Measurements from ENCODE around the gene RNF8. TPM values are rescaled to one million over a fixed set of nuclear protein-coding genes. Genes with fewer than 3 reads are reported as not detected.

RNF8 gene
- total and polyA plus RNA-seq, 2 donors (not counting 3 experiments of a cell fraction or from before 2014, with no cell fraction given): 16.6 to 27.3 TPM

DNA sequence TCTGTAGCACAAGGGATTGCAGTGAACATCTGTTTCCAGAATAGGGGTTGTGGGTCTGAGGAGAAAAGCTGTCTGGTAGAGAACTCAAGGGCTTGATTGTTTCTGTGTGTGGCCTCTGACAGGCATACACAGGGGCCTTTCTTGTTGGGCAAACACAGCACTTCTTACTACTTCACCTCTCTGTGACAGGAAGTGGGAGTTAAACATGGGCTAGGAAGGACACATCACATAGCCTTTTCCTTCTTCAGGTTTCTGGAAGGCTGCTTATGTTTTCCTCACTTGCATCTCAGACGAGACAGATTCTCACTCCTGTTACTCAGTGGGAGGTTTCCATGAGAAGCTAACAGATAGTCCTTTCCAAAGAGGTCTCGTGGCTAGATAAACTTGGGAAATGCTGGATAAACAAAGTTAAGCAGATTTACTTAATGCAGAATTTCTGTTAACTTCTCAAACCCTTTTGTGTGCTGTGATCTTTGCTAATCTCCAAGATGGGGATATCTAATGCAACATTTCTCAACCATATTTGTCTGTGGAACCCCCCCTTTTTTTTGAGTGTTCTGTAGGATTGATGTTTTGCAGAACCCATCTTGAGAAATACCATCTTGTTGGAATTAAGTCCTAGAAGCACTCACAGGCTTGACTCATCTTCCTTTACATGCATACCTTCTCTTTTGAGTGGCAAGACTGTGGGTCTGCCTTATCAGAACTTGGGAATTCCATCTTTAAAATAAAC lies 41.9 kb upstream of the RNF8 start:
- TF ChIP-seq JUN (IDR thresholded peaks at IDR 0.05; ENCODE audit: borderline replicate concordance, insufficient read depth, insufficient read length, low read depth): no peak
- Histone ChIP-seq H3K4me1 (ENCODE audit: control insufficient read depth, extremely low read depth, insufficient read depth, low read length) (no peaks in the 10 kb centered on the region), H3K9ac (replicated peaks; ENCODE audit: extremely low read depth, insufficient read depth, low read length) (no peak overlapping the region), H3K4me3 (replicated peaks in 1 of 3; ENCODE audit: insufficient read depth in 1 of 3, low read depth in 1 of 3, low read length in 3 of 3) (no peak overlapping the region), H3K4me2 (ENCODE audit: insufficient read depth, low read length) (no peak overlapping the region), H3K9me1 (replicated peaks; ENCODE audit: control insufficient read depth, extremely low read depth, insufficient read depth, low read length) (no peaks in the 10 kb centered on the region), H3K9me3 (replicated peaks; ENCODE audit: control insufficient read depth, insufficient read depth, low read length) (no peaks in the 10 kb centered on the region), H2AFZ (ENCODE audit: low read depth, low read length) (no peak overlapping the region), H3K36me3 (ENCODE audit: control insufficient read depth in 2 of 2, extremely low read depth in 1 of 2, insufficient read depth in 2 of 2, low read length in 2 of 2) (peaks cover 0 to 20% of the 10 kb centered on the region in 2 experiments), H3K27ac (ENCODE audit: insufficient read depth, low read depth, low read length) (no peak overlapping the region), H4K20me1 (replicated peaks; ENCODE audit: control insufficient read depth, extremely low read depth, insufficient read depth, low read length) (no peaks in the 10 kb centered on the region), H3K27me3 (ENCODE audit: control insufficient read depth in 2 of 2, insufficient read depth in 2 of 2, low read length in 2 of 2) (no peaks in the 10 kb centered on the region), H3K79me2 (ENCODE audit: control insufficient read depth, insufficient read depth, low read length) (no peaks in the 10 kb centered on the region)
- no TSS peak for BruUV-seq (replicated peaks)
- POLR2A ChIA-PET: no interaction called here
- FAIRE-seq: peak; percentile 69
- no peak for DNase-seq (ENCODE audit: low read depth, low spot score)
- dilution Hi-C loops (cut with MboI; ENCODE audit: extremely low pct_ligation_motif_present, low sequenced_read_pairs) (no loop called here), intact Hi-C loops (cut with micrococcal nuclease) (loop anchor here (10.0 kb wide), 1 partner anchor 287 kb away; no protein-coding TSS in a partner anchor)
- CTCF ChIA-PET: interaction anchor here (1.0 kb wide), 1 partner anchor 9 kb away, joined by 3 read pairs; no protein-coding TSS in a partner anchor

DNA sequence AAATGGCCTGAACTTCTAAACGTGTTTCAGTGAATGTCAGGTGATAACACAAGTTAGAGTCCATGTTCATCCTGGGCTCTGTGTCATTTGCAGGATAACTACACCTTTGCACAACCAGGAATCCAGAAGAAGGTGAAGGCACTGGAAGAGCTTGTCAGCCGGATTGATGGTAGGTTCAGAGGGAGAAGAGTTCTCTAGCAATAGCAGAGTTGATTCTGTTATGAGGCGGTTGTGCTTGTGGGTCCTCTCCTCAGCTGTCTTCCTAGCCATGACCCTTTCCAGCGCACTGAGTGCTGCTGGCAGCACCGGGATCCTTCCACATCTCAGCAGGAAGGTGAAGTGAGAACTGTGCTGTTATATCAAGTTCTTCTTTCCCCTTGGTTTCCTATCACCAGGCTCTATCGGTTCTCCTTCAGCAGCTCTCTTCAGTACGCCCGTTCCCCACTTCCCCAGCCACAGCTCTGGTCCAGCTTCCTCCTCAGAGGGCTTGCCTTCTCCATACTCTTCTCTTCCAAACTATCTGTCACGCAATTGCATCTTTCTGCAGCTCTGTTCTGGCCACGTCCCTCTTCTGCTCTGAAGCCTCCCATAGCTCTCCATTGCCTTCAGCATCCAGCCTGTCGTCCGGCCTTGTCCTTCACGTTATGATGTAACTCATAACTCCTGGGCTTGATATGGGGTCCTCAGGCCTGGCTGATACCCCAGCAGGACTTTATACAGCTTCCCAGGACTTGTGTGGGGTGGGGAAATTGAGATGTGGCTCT lies 39.9 kb upstream of the RNF8 start:
- TF ChIP-seq, protein P1, sequence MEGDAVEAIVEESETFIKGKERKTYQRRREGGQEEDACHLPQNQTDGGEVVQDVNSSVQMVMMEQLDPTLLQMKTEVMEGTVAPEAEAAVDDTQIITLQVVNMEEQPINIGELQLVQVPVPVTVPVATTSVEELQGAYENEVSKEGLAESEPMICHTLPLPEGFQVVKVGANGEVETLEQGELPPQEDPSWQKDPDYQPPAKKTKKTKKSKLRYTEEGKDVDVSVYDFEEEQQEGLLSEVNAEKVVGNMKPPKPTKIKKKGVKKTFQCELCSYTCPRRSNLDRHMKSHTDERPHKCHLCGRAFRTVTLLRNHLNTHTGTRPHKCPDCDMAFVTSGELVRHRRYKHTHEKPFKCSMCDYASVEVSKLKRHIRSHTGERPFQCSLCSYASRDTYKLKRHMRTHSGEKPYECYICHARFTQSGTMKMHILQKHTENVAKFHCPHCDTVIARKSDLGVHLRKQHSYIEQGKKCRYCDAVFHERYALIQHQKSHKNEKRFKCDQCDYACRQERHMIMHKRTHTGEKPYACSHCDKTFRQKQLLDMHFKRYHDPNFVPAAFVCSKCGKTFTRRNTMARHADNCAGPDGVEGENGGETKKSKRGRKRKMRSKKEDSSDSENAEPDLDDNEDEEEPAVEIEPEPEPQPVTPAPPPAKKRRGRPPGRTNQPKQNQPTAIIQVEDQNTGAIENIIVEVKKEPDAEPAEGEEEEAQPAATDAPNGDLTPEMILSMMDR (IDR thresholded peaks at IDR 0.05; ENCODE audit: extremely low read depth in 1 of 2, insufficient read depth in 1 of 2, low read depth in 1 of 2, low read length in 2 of 2): no peak
- TF ChIP-seq JUN (IDR thresholded peaks at IDR 0.05; ENCODE audit: borderline replicate concordance, insufficient read depth, insufficient read length, low read depth) (no peak), MAX (IDR thresholded peaks at IDR 0.05; ENCODE audit: insufficient read depth, insufficient read length) (no peak), MYC (IDR thresholded peaks at IDR 0.05; ENCODE audit: low read depth, low read length) (no peak), POLR2AphosphoS5 (IDR thresholded peaks at IDR 0.05; ENCODE audit: insufficient read depth, low read depth, low read length) (no peak)
- FAIRE-seq: no peak
- Histone ChIP-seq H3K27me3 (ENCODE audit: control insufficient read depth in 2 of 2, insufficient read depth in 2 of 2, low read length in 2 of 2) (no peaks in the 10 kb centered on the region), H3K4me2 (ENCODE audit: insufficient read depth, low read length) (no peak overlapping the region), H2AFZ (ENCODE audit: low read depth, low read length) (no peak overlapping the region), H3K9me3 (replicated peaks; ENCODE audit: control insufficient read depth, insufficient read depth, low read length) (no peaks in the 10 kb centered on the region), H3K9ac (replicated peaks; ENCODE audit: extremely low read depth, insufficient read depth, low read length) (no peak overlapping the region), H3K36me3 (ENCODE audit: control insufficient read depth in 2 of 2, extremely low read depth in 1 of 2, insufficient read depth in 2 of 2, low read length in 2 of 2) (peaks cover 0 to 32% of the 10 kb centered on the region in 2 experiments), H3K79me2 (ENCODE audit: control insufficient read depth, insufficient read depth, low read length) (no peaks in the 10 kb centered on the region), H3K9me1 (replicated peaks; ENCODE audit: control insufficient read depth, extremely low read depth, insufficient read depth, low read length) (no peaks in the 10 kb centered on the region), H3K4me3 (replicated peaks in 1 of 3; ENCODE audit: insufficient read depth in 1 of 3, low read depth in 1 of 3, low read length in 3 of 3) (no peak overlapping the region), H4K20me1 (replicated peaks; ENCODE audit: control insufficient read depth, extremely low read depth, insufficient read depth, low read length) (no peaks in the 10 kb centered on the region), H3K27ac (ENCODE audit: insufficient read depth, low read depth, low read length) (peak overlapping the region; percentile 34), H3K4me1 (ENCODE audit: control insufficient read depth, extremely low read depth, insufficient read depth, low read length) (no peaks in the 10 kb centered on the region)
- intact Hi-C loops (cut with micrococcal nuclease): loop anchor here (2.0 to 10.0 kb wide), 2 partner anchors 91 to 289 kb away; no protein-coding TSS in a partner anchor
- no TSS peak for BruUV-seq (replicated peaks)
- dilution Hi-C loops (cut with MboI; ENCODE audit: extremely low pct_ligation_motif_present, low sequenced_read_pairs): no loop called here
- ChIA-PET POLR2A (interaction anchor here (0.6 kb wide), 1 partner anchor 74 kb away, joined by 6 read pairs; no protein-coding TSS in a partner anchor), CTCF (interaction anchor here (0.8 to 4.9 kb wide), 19 partner anchors 8 to 378 kb away, joined by 3 to 41 read pairs (median 4); partner anchors contain the start of genes PIM1 and TBC1D22B)
- no peak for DNase-seq (ENCODE audit: low read depth, low spot score)
